Astrocyte (in vitro differentiated cells and primary cell): ENCODE data around the gene TSEN2. TPM values are rescaled to one million over a fixed set of nuclear protein-coding genes. Genes with fewer than 3 reads are reported as not detected.

ENCODE experiments used
- DNase-seq: peaks from one replicate; pipeline ENCODE4 v3.0.0-alpha.2; 2010; ENCODE audit warnings: low read depth
- FAIRE-seq: peaks from 2 replicates; lab custom pipeline; 2011; peaks lifted over from hg19 to GRCh38; lab: Jason Lieb, UNC
- H2AFZ ChIP-seq: 2 replicates; pipeline ENCODE4 v1.6.0; 2012; ENCODE audit warnings: low read depth, low read length, inconsistent platforms
- H3K27ac ChIP-seq: 2 replicates; pipeline ENCODE4 v1.5.1; 2011; ENCODE audit warnings: low read depth, low read length, inconsistent platforms
- H3K27me3 ChIP-seq: 2 replicates; pipeline ENCODE4 v1.6.0; 2011; ENCODE audit warnings: low read length, inconsistent platforms; ENCODE audit not compliant: insufficient read depth
- H3K36me3 ChIP-seq: 2 replicates; pipeline ENCODE4 v1.5.1; 2011; ENCODE audit warnings: low read length, inconsistent platforms; ENCODE audit not compliant: insufficient read depth
- H3K4me1 ChIP-seq: 2 replicates; pipeline ENCODE4 v1.5.1; 2011; ENCODE audit warnings: low read length, inconsistent platforms; ENCODE audit not compliant: insufficient read depth
- H3K4me2 ChIP-seq: 2 replicates; pipeline ENCODE4 v1.6.0; 2012; ENCODE audit warnings: low read length, inconsistent platforms
- H3K4me3 ChIP-seq: 2 replicates; pipeline ENCODE4 v1.5.1; 2011; ENCODE audit warnings: low read depth, mild to moderate bottlenecking, low read length, inconsistent platforms; ENCODE audit not compliant: insufficient read depth
- H3K79me2 ChIP-seq: 2 replicates; pipeline ENCODE4 v1.6.0; 2012; ENCODE audit warnings: mild to moderate bottlenecking, low read length, inconsistent platforms; ENCODE audit not compliant: insufficient read depth
- H3K9ac ChIP-seq: 2 replicates; pipeline ENCODE4 v1.6.0; 2012; ENCODE audit warnings: mild to moderate bottlenecking, low read length, inconsistent platforms
- H3K9me3 ChIP-seq: 2 replicates; pipeline ENCODE4 v1.5.1; 2012; ENCODE audit warnings: low read depth, mild to moderate bottlenecking, low read length, inconsistent platforms; ENCODE audit not compliant: insufficient read depth
- H4K20me1 ChIP-seq: 2 replicates; pipeline ENCODE4 v1.6.0; 2012; ENCODE audit warnings: low read length, inconsistent platforms; ENCODE audit not compliant: insufficient read depth
- H3K27ac Mint-ChIP-seq: one replicate; pipeline ENCODE4 v1.8.0; 2021; ENCODE audit warnings: mild to moderate bottlenecking, mixed read lengths; ENCODE audit not compliant: unreplicated experiment
- H3K27me3 Mint-ChIP-seq: one replicate; pipeline ENCODE4 v1.8.0; 2021; ENCODE audit warnings: low read depth, mixed read lengths; ENCODE audit not compliant: unreplicated experiment
- H3K36me3 Mint-ChIP-seq: one replicate; pipeline ENCODE4 v1.8.0; 2021; ENCODE audit warnings: low read depth, mixed read lengths; ENCODE audit not compliant: unreplicated experiment
- H3K4me1 Mint-ChIP-seq: one replicate; pipeline ENCODE4 v1.8.0; 2021; ENCODE audit warnings: low read depth, mixed read lengths; ENCODE audit not compliant: unreplicated experiment
- H3K4me3 Mint-ChIP-seq: one replicate; pipeline ENCODE4 v1.8.0; 2021; ENCODE audit warnings: mild to moderate bottlenecking, moderate library complexity, mixed read lengths; ENCODE audit not compliant: unreplicated experiment
- H3K9me3 Mint-ChIP-seq: one replicate; pipeline ENCODE4 v1.8.0; 2021; ENCODE audit warnings: mild to moderate bottlenecking, mixed read lengths; ENCODE audit not compliant: unreplicated experiment
- CTCF ChIP-seq: IDR thresholded peaks from 2 replicates; pipeline ENCODE4 v1.5.1; 2011; ENCODE audit warnings: low read depth, mild to moderate bottlenecking, inconsistent platforms, low read length, moderate library complexity; ENCODE audit not compliant: insufficient read depth
- EZH2 ChIP-seq: IDR thresholded peaks from 2 replicates; pipeline ENCODE4 v1.6.1; 2012; ENCODE audit warnings: mild to moderate bottlenecking, low read length, inconsistent platforms; ENCODE audit not compliant: insufficient read depth
- total RNA-seq: library from RNA; stranded (reverse); gene quantifications from 2 replicates; pipeline ENCODE4 v1.2.1, GENCODE V29; 2021

The TSEN2 gene
- total RNA-seq, 1 donor from 2014 or later = 9.7 TPM

GRCh38 chr3:12516873-12517272 is 32.6 kb downstream of the TSEN2 start:
- no peak for FAIRE-seq
- peaks cover 7% of the 10 kb centered on the region for H3K36me3 Mint-ChIP-seq
- H3K79me2 ChIP-seq = no peaks in the 10 kb centered on the region

GRCh38 chr3:12518261-12519028 is 34.2 kb downstream of the TSEN2 start:
- Histone ChIP-seq H3K9me3 (no peaks in the 10 kb centered on the region), H3K4me3 (no peak overlapping the region), H3K36me3 (peaks cover 6% of the 10 kb centered on the region), H3K27me3 (no peaks in the 10 kb centered on the region), H2AFZ (no peak overlapping the region), H4K20me1 (no peaks in the 10 kb centered on the region), H3K4me1 (no peaks in the 10 kb centered on the region), H3K27ac (no peak overlapping the region), H3K4me2 (no peak overlapping the region), H3K79me2 (no peaks in the 10 kb centered on the region), H3K9ac (no peak overlapping the region)
- peaks cover 12% of the 10 kb centered on the region for H3K4me1 Mint-ChIP-seq
- TF ChIP-seq EZH2 (no peak), CTCF (no peak)
- DNase-seq = no peak
- H3K36me3 Mint-ChIP-seq = peaks cover 7% of the 10 kb centered on the region
- no peak for FAIRE-seq
- H3K9me3 Mint-ChIP-seq = no peaks in the 10 kb centered on the region
- no peak overlapping the region for H3K27ac Mint-ChIP-seq
- H3K27me3 Mint-ChIP-seq = no peaks in the 10 kb centered on the region
- no peak overlapping the region for H3K4me3 Mint-ChIP-seq

More at GRCh38 chr3:12516873-12517272, 32.6 kb downstream of the TSEN2 start:
- Mint-ChIP-seq H3K27ac (no peak overlapping the region), H3K4me3 (no peak overlapping the region), H3K9me3 (no peaks in the 10 kb centered on the region), H3K4me1 (peaks cover 12% of the 10 kb centered on the region), H3K27me3 (no peaks in the 10 kb centered on the region)
- no peak overlapping the region for H2AFZ ChIP-seq
- H3K27me3 ChIP-seq = no peaks in the 10 kb centered on the region
- no peak overlapping the region for H3K4me2 ChIP-seq
- H3K36me3 ChIP-seq = peaks cover 6% of the 10 kb centered on the region
- no peaks in the 10 kb centered on the region for H3K4me1 ChIP-seq
- no peak overlapping the region for H3K4me3 ChIP-seq
- H3K9me3 ChIP-seq = no peaks in the 10 kb centered on the region
- no peak for DNase-seq
- H3K9ac ChIP-seq = no peak overlapping the region
- TF ChIP-seq EZH2 (no peak), CTCF (no peak)
- H4K20me1 ChIP-seq = no peaks in the 10 kb centered on the region
- H3K27ac ChIP-seq = no peak overlapping the region

GRCh38 chr3:12521010-12521409 is 36.7 kb downstream of the TSEN2 start:
- Histone ChIP-seq H3K27ac (no peak overlapping the region), H3K27me3 (no peaks in the 10 kb centered on the region), H3K79me2 (no peaks in the 10 kb centered on the region), H3K36me3 (peaks cover 6% of the 10 kb centered on the region), H3K4me1 (no peaks in the 10 kb centered on the region), H3K9me3 (no peaks in the 10 kb centered on the region), H3K4me3 (no peak overlapping the region), H2AFZ (no peak overlapping the region), H4K20me1 (no peaks in the 10 kb centered on the region), H3K9ac (no peak overlapping the region), H3K4me2 (no peak overlapping the region)
- H3K4me3 Mint-ChIP-seq = no peak overlapping the region
- FAIRE-seq (no peak), DNase-seq (no peak)
- H3K36me3 Mint-ChIP-seq = peaks cover 5% of the 10 kb centered on the region
- H3K4me1 Mint-ChIP-seq = peaks cover 9% of the 10 kb centered on the region
- no peaks in the 10 kb centered on the region for H3K27me3 Mint-ChIP-seq
- TF ChIP-seq EZH2 = no peak
- TF ChIP-seq CTCF = no peak
- H3K27ac Mint-ChIP-seq = no peak overlapping the region
- H3K9me3 Mint-ChIP-seq = no peaks in the 10 kb centered on the region
